ENCODE results near the gene SLC35A5. TPM values are rescaled to one million over a fixed set of nuclear protein-coding genes. Genes with fewer than 3 reads are reported as not detected.

SLC35A5 gene
- total and polyA plus RNA-seq, 2 of the 13 experiments (the other 11 are each of a cell fraction or from before 2014, with no cell fraction given) = 15.5 to 26.5 TPM

- no peak for TF ChIP-seq NFAT5 (CRISPR knock-in tag; IDR thresholded peaks at IDR 0.05)
- 0 out of 2 replicates have a peak, but pooled peaks have one; percentile 10 for TF ChIP-seq MAF1 (CRISPR knock-in tag; IDR thresholded peaks at IDR 0.05; ENCODE audit: borderline replicate concordance)
- no peak for TF ChIP-seq ZBTB39 (CRISPR knock-in tag; IDR thresholded peaks at IDR 0.05)
- TF ChIP-seq PAWR (CRISPR knock-in tag; IDR thresholded peaks at IDR 0.05; ENCODE audit: borderline replicate concordance) = no peak
- TF ChIP-seq MNT (IDR thresholded peaks at IDR 0.05) = no peak
- TF ChIP-seq SRF (IDR thresholded peaks at IDR 0.05; ENCODE audit: low read depth, low read length) = no peak
- TF ChIP-seq CC2D1A (CRISPR knock-in tag; IDR thresholded peaks at IDR 0.05) = no peak
- no peak for TF ChIP-seq RBAK (CRISPR knock-in tag; IDR thresholded peaks at IDR 0.05)
- no peak for TF ChIP-seq PHF5A (CRISPR knock-in tag; IDR thresholded peaks at IDR 0.05; ENCODE audit: low read depth, unreplicated experiment)
- no peak for TF ChIP-seq MXD4 (CRISPR knock-in tag; IDR thresholded peaks at IDR 0.05)
- no peak for TF ChIP-seq ZNF607 (CRISPR knock-in tag; IDR thresholded peaks at IDR 0.05; ENCODE audit: borderline replicate concordance)
- TF ChIP-seq ZFP90 (CRISPR knock-in tag; IDR thresholded peaks at IDR 0.05; ENCODE audit: borderline replicate concordance) = 0 out of 2 replicates have a peak, but pooled peaks have one; percentile 43
- TF ChIP-seq ARID5B (CRISPR knock-in tag; IDR thresholded peaks at IDR 0.05) = no peak
- no peak for TF ChIP-seq BRCA1 (CRISPR knock-in tag; IDR thresholded peaks at IDR 0.05)
- TF ChIP-seq FOXP1 (IDR thresholded peaks at IDR 0.05) = no peak
- no peak for TF ChIP-seq FOXP1 (CRISPR knock-in tag; IDR thresholded peaks at IDR 0.05)
- no peak; the same call in 1 of the 2 replicates for TF ChIP-seq ZNF558 (CRISPR knock-in tag; IDR thresholded peaks at IDR 0.05; ENCODE audit: borderline replicate concordance)
Measured at GRCh38 chr3:112560721-112561483, 943 bp upstream of the SLC35A5 start (continued).

Measured in HepG2 (cell line).